PFSK-1 (cell line): ENCODE measurements around the gene SLC15A5.

Source experiments
- POLR2AphosphoS5 ChIP-seq: IDR thresholded peaks from 2 replicates; pipeline ENCODE4 v1.6.1; 2012; ENCODE audit warnings: low read depth, mild to moderate bottlenecking, control low read depth, low read length, moderate library complexity
- REST ChIP-seq, 2 experiments: IDR thresholded peaks; 2 replicates each; pipeline versions ENCODE4 v1.6.1 to v1.8.0; 2011 to 2012; ENCODE audit warnings: low read depth in 2 of 2, low read length in 2 of 2, control low read depth in 1 of 2, inconsistent platforms in 1 of 2, mild to moderate bottlenecking in 1 of 2, moderate library complexity in 1 of 2; ENCODE audit not compliant: insufficient read depth in 1 of 2
- SIN3A ChIP-seq: IDR thresholded peaks from 2 replicates; pipeline ENCODE4 v1.6.1; 2012; ENCODE audit warnings: mild to moderate bottlenecking, low read length, moderate library complexity, borderline replicate concordance; ENCODE audit not compliant: insufficient read depth
- TAF1 ChIP-seq: IDR thresholded peaks from 2 replicates; pipeline ENCODE4 v1.6.1; 2012; ENCODE audit warnings: low read length, control low read depth, borderline replicate concordance; ENCODE audit not compliant: insufficient read depth

DNA sequence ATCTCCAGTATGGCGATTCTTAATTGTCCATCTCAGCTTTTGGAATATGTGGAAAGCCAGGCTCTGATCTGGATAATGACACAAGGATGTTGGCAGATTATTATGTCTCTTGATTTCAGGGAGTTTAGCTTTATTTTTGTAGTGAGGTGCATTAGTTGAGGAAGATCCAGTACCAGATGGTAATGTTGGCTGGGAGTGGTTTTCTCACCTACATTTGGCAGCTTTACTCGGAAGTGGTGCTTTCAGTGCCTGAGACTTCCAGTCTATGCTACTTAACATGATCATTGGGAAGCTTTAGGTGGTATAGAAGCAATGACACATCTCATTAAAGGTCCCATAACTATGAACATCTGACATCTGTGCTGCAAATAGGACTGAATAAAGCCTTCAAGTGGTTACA is 7.5 kb downstream of the SLC15A5 start:
- TF ChIP-seq POLR2AphosphoS5, result no peak
- no peak for TF ChIP-seq TAF1
- no peak for TF ChIP-seq REST (IDR thresholded peaks at IDR 0.05; ENCODE audit: insufficient read depth in 1 of 2, low read depth in 2 of 2, low read length in 2 of 2)
- no peak for TF ChIP-seq SIN3A
